Thyroid gland (tissue), 4 donors: ENCODE results near the gene KCNJ5.

ENCODE experiments used
- CTCF ChIP-seq, 6 experiments: fragments of 200-600 bp in 3 of 6; fragments of 450-650 bp in 3 of 6; sonication (generic) in 3 of 6; IDR thresholded peaks; one replicate each; pipeline ENCODE4 v1.5.1; 2016 to 2019; ENCODE audit warnings: antibody characterized with exemption in 6 of 6, mild to moderate bottlenecking in 2 of 6, inconsistent platforms in 1 of 6, moderate library complexity in 1 of 6
- POLR2A ChIP-seq, 2 donors: fragments of 450-650 bp; IDR thresholded peaks; one replicate each; pipeline ENCODE4 v1.6.1; 2017; ENCODE audit warnings: antibody characterized with exemption in 2 of 2, mild to moderate bottlenecking in 2 of 2, moderate library complexity in 1 of 2

GRCh38 chr11:128937480-128937879, 46.3 kb downstream of the KCNJ5 start:
- TF ChIP-seq POLR2A (IDR thresholded peaks at IDR 0.05) (no peak), CTCF (IDR thresholded peaks at IDR 0.05) (no peak)
